Measurements from ENCODE around the gene SPDYE18.
"Not testable (repeated sequence)": the region's sequence is repeated elsewhere in the genome, so short reads cannot be mapped to it uniquely, and the experiment has no call there.

The SPDYE18 gene

DNA sequence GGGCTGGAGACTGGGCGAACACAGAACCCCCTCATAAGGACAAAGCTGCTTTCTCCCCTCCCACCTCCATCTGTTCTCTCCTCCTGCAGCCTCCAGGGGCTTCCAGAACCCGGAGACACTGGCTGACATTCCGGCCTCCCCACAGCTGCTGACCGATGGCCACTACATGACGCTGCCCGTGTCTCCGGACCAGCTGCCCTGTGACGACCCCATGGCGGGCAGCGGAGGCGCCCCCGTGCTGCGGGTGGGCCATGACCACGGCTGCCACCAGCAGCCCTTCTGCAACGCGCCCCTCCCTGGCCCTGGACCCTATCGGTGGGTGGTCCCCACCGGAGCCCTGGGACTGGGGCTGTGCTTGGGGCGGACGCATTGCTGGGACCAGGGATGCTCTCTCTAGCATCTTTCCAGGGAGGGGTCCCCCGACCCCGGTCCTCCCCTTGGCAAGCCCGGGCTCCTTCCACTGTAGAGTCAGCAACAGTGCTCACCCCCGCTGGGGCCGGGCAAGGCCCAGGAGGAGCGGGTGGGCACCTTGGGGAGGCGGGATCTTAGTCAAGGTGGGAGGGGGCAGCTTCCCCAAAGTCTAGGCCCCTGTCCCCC lies 56.8 kb downstream of the SPDYE18 start:
- DNase-seq (ENCODE audit: low spot score) = not testable (repeated sequence)

- not testable (repeated sequence) for DNase-seq (ENCODE audit: low spot score)
Observed at GRCh38 chr7:77004151-77004550, 58.2 kb downstream of the SPDYE18 start.

DNA sequence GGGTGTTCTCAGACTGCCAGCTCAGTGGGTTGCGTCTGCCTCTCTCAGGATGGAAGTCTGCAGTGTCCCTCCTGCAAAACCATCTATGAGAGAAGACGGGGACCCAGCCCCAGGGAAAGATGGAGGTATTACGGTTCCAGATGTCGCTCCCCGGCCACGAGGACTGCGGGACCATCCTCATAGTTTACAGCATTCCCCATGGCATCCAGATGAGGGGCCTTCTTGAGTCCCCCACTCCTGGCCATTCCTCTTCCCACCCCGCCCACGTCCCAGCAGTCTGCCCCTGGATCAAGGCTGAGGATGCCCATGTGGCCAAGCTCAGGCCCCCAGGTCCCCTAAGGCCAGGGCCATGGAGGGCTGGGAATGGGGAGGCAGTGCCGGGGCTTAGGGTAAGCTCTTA lies 59.1 kb downstream of the SPDYE18 start:
- not testable (repeated sequence) for DNase-seq (ENCODE audit: low spot score)

- DNase-seq (ENCODE audit: low spot score) = not testable (repeated sequence)
Observed at GRCh38 chr7:77002678-77003233, 59.6 kb downstream of the SPDYE18 start.

DNA sequence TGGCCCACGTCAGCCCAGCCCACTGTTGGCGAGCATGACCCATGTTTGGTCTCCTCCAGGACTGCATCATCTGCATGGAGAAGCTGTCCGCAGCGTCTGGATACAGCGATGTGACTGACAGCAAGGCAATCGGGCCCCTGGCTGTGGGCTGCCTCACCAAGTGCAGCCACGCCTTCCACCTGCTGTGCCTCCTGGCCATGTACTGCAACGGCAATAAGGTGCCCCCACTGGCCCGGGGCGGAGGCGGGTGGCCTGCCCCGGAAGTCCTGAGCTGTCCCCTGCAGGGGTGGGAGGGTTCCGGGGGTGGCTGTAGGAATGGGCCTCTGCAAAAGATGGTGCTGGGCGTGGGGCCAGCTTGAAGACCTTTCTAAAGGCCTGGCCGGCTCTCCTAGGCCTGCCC lies 60.3 kb downstream of the SPDYE18 start:
- not testable (repeated sequence) for DNase-seq (ENCODE audit: low spot score)
